ENCODE data around the gene ARHGEF40.

ARHGEF40 gene

DNA sequence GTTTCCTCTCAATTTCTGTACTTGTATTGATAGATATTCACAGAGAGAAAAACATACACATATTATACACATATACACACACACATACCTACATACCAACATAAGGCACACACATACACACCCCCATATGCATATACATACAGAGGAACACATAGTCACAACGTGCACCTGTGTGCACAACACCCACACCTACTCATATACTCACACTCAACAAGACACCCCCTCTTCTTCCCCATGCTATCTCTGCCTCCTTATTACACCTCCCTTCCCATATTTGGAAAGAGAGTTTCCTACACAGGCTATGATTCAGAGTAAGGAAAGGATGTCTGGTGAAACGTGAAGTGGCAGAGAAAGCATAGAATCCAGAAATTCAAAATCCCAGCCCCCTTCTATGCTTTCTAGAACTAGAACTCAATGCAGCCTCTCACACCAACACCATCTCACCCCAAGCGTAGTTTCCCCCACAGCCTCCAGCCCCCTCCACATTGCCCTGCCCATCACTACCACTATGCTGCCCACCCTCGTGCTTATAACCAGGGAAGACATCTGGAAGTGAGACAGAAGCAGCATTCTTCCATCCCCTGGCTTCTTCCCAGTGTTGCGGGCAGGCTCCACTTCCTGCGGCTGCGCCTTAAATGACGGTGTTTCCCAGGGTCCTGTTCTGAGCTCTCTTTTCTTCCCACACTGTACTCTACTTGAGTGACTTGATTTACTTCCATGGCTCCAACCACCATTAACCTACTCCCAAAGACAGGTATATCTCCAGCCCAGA, 10.1 kb upstream of the ARHGEF40 start:
- no peak for DNase-seq (ENCODE audit: low read depth, low spot score)

DNA sequence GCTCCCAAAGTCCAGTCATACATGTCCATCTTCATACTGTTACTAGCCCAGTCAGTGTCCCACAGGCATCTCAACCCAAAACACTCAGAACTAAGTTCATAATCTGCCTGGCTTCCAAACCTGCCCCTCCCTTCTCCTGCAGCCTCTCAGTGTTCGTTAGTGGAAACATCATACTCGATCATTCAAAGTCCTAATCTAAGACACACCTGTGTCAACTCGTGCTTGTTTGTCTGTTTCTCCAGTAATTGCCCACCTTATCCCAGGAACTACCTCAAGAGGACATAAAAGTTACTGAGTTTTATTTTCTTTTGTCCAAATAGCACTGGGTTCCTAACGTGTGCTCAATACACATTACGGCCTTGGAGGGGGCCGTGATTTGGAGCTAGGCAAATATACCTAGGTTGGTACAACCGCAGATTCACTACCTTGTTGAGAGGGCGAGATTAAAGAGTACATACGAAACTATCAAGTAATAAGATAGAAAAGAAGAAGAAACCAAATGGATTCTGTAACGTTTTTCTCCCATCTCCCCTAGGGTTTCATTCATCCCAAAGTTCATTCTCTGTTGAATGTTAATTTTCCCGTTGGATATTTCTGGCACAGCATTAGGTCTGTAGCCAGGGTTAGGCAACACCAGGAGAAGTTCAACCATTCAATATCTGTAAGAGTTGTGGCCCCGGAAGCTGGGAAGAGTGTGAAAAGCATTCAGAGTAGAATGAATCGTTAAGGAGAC, 9.3 kb upstream of the ARHGEF40 start:
- no peak for DNase-seq (ENCODE audit: low read depth, low spot score)

DNA sequence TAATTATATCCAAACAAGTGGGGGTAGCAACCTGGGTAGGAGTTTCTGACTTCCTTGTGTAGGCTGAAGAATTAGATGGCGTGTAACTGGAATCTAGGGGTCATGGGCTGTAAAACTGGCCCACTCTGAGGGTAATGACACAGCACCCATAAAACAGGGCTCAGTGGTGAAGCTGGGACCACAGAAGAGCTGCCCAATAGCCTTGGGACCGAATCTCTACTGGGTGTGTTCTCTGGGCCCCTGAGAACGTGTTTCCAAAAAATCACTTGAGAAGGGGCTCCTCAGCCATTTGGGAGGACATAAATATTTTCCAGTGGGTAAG, 8.8 kb upstream of the ARHGEF40 start:
- DNase-seq (ENCODE audit: low read depth, low spot score) = no peak

DNA sequence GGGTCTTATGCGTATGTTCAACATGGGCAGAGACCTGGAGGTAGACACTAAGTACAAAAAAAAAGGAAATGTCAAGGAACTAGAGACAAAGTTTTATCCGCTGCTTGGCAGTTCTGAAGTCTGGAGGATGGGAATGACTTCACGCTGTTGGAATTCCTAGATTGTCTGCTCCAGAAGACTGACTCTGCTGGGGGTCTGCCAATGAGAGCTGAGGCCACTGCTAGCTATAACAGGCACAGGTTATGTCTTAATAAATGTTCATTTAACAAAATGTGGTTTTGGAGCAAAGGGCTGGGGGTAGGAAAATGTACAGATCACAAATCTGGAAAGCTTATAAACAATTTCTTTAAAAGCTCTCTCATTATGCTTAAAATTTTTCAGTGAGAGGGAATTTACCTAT, 6.6 kb upstream of the ARHGEF40 start:
- DNase-seq (ENCODE audit: low read depth, low spot score) = no peak

DNA sequence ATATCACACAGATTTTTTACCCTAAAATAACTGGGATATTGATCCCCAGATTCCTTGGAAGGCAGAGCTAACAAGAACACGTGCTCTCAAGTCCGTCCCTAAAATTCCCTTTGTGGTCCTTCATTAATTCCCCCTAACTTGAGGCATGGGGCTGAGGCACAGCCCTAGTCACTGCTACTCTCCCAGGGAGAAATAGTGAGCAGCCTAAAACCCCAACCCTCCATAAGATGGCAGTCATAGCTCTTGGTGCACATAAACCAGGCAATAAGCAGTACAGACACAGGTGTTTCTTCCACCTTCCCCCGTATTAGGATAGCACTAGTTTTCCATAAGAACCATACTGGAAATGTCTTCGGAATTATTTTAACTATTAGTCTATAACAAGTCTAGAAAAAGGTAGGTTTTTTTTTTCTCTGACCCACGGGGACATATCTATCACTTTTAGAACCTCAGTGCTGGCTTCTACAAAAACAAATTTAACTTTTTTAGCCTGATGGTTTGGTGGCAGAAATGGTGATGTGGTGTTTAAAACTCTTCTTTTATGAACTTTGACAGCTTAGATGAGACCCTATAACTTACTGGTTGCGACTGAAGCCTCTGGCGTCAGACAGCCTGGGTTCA, 3.1 kb upstream of the ARHGEF40 start:
- DNase-seq (ENCODE audit: low read depth, low spot score) = no peak

DNA sequence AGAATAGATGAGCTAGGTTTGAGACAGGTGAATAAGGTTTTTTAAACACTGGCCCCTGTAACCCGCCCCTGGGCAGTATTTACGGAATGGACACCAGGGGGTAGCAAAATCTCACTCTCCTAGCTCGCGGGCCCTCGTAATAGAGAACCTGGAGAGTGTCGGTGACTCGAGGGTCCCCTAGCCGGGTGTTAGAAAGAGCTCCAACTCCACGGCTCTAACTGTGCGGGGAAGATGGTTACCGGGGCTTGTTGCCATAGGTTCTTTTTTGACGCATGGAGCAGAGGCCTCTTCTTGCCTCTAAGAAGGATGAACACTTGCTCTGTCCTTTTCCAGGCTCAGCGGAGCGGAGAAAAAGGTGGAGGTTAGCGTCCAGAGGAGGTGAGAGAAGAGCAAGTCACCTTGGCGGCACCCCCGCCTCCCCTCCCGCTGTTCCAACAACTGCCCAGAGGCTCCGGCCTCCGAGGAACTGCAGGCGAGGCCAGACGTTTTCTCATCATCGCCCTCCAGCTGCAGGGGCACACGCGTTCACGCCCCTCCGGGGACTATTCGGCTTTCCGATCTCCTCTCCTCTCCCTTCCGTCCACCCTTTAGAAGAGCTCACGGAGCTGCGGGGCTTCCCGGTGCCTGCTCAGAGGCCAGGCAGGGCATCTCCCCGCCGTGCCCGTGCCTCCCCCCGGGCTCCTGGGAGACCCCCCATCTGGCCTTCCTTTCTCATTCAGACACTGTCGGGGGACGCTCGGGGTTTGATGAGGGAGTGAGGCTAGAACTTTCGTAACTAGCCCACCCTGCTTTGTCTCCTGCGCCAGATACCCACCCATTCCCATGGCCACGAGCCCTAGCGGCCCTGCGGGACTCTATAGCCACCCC, 1.4 kb upstream of the ARHGEF40 start:
- DNase-seq (ENCODE audit: low read depth, low spot score) = peak; percentile 18

DNA sequence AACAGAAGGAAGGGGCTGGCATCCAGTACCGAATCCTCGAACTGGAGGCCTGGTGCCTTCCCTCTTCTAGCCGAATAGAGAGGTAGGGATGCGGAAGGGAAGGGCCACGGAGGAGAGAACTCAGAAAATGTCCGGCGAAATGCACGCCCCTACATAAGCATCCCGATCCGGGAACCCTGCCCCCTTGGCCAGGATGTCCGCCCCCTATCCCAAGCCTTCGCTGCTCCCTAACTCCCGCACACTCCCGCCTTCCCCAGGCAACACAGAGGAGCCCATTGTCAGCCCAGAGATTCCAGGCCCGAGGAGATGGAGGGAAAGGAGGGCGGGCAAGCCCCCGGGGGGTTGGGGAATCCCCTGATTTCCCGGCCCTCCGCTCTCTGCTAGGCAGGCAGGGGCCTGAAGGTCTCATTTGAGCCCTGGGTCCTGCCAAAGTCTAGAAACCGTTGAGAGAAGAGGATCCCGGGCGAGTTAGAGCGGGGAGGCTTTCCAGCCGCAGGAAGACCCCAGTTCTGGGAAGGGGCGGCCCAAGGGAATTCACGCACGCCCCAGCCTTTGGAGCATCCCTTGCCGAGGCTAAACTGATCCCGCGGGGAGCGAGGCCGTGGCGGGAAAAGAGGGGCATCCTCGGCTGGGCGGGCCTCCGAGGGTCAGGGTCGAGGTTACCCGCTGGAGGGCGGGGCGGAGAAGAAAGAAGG, 569 bp upstream of the ARHGEF40 start:
- peak; percentile 10 for DNase-seq (ENCODE audit: low read depth, low spot score)

DNA sequence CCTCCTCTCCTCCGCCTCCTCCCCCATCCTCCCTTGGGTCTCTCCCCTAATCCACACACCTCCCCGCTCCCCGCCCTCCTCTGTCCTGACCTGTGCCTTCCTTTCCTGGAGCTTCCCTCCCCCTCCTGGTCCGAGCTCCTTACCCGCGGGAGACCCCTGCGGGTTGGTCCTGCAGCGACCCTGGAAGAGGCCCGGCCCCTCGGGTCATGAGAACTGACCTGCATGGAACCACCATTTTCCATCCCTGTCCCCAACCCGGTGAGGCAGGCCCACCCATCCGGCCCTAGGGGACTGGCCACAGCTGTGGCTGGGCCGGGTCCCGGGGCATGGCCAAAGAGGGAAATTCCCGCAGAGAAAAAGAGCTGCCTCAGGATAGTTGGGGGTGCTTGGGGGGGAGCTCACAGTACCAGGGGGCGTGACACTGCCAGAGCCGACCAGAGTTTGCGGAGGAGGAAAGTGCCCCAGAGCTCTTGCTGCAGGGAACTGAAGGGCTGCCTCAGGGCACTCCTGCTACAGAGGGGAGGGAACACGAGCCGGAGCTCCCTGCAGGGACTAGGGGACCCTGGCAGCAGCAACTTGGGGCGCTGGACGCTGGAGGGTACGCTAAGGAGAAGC, 613 bp downstream of the ARHGEF40 start:
- DNase-seq (ENCODE audit: low read depth, low spot score) = peak; percentile 32

DNA sequence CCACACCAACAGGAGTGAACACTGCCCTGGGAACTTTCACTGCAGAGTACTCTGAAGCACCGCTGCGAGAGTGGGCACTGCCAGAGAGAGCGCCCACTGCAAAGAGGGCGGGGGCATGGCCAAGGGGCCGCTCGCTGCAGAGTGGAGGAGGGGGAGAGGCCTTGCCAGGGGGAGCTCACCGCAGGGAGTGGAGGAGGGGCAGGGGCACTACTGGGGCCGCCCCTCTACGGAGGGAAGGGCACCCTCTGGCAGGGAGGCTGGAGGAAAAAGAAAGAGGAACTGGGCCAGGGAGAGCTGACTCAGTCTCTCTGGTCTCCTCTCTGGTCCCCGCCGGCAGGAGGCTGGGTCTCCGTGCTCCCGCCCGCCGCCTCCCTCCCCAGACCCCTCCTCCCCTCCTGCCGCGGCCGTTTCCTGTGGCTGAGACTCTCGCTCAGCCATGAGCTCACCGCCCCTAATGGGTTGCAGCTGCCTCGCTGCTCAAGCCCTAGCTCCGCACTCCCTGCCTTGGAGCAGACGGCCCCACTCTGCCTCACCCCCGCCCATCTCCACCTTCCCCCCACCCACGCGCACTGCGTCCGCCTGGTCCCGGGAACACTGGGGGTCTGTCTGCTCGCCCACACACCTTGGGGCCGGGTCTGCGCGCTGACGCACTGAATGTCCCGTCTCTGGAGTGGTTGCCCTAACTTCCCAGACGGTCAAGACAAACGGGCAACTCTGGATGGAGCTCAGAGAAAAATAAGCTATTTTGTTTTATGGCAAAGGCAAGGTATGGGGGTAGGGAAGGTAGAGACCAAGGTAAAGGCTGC, 1.3 kb downstream of the ARHGEF40 start:
- DNase-seq (ENCODE audit: low read depth, low spot score) = peak; percentile 87

DNA sequence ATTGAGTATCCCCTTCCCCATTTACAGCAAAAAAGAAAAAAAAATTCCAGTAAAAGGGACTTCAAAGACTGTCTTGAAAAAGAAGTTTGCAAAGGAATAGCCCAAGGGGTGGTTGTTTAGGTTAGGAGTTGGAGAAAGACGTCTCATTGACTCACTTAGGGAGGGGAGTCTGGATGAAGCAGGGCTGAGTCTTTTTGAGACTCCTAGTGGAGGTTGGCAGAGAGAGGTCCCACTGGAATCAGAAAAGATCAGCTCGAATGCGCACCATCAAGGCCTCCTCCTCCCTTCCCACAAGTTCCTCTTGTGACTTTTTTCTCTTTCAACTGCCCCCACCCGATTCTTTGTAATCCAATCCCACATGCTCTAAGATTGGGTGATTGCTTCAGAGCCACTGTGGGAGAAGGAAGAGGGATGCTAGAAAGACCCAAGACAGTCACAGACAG, 1.9 kb downstream of the ARHGEF40 start:
- DNase-seq (ENCODE audit: low read depth, low spot score) = peak; percentile 47

DNA sequence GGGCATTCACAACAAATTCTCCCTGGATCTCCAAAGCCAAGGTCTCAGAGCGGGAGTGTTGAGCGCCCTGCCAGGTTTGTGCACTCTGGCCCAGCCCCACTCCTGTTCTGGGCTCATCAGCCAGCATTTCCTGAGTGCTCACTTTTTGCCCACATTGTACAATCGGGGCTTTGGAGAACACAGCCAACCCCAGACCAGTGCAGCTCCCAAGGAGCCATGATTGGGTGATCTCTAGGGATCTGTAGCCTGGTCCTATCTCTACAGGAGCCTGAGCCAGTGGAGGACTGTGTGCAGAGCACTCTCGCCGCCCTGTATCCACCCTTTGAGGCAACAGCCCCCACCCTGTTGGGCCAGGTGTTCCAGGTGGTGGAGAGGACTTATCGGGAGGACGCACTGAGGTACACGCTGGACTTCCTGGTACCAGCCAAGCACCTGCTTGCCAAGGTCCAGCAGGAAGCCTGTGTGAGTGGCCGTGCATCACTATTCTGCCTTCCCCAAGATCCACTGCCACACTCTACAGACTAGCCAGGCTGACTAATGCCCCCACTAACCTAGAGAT, 2.8 kb downstream of the ARHGEF40 start:
- no peak for DNase-seq (ENCODE audit: low read depth, low spot score)

DNA sequence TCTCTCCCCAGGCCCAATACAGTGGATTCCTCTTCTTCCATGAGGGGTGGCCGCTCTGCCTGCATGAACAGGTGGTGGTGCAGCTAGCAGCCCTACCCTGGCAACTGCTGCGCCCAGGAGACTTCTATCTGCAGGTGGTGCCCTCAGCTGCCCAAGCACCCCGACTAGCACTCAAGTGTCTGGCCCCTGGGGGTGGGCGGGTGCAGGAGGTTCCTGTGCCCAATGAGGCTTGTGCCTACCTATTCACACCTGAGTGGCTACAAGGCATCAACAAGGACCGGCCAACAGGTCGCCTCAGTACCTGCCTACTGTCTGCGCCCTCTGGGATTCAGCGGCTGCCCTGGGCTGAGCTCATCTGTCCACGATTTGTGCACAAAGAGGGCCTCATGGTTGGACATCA, 3.8 kb downstream of the ARHGEF40 start:
- DNase-seq (ENCODE audit: low read depth, low spot score) = no peak

DNA sequence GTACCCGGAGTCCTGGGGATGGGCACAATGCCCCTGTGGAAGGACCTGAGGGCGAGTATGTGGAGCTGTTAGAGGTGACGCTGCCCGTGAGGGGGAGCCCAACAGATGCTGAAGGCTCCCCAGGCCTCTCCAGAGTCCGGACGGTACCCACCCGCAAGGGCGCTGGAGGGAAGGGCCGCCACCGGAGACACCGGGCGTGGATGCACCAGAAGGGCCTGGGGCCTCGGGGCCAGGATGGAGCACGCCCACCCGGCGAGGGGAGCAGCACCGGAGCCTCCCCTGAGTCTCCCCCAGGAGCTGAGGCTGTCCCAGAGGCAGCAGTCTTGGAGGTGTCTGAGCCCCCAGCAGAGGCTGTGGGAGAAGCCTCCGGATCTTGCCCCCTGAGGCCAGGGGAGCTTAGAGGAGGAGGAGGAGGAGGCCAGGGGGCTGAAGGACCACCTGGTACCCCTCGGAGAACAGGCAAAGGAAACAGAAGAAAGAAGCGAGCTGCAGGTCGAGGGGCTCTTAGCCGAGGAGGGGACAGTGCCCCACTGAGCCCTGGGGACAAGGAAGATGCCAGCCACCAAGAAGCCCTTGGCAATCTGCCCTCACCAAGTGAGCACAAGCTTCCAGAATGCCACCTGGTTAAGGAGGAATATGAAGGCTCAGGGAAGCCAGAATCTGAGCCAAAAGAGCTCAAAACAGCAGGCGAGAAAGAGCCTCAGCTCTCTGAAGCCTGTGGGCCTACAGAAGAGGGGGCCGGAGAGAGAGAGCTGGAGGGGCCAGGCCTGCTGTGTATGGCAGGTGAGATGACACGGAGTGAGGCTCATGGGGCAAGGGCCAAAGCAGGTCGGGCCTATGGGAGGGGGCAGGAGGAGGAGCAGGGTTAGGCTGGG, 4.5 kb downstream of the ARHGEF40 start:
- no peak for DNase-seq (ENCODE audit: low read depth, low spot score)

DNA sequence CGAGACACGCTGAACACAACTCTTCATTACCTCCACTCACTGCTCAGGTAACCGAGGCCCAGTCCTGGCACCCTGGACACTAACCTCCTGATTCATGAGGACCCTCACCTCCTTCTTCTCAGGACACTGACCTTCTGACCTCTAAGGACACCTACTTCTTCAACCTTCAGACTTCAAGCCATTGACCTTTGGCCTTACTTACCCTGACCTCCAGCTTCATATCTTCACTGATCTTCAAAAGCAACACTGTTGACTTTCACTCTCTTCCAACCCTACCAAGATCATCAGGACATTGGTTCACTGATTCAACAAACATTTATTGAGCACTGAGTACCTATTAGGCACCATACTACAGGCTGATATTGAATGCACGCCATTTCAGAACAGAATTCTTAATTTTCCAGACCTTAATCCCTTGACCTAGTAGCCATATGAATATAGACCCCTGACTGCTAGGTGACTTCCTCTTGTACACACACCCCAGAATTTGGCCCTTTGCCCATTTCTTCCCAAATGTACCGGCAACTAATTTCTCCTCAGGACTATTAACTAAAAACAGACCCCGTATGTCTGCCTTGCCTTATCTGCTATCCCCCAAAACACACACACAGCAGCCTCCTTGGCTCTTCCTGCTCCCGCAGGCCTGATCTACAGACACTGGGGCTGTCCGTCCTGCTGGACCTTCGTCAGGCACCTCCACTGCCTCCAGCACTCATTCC, 5.8 kb downstream of the ARHGEF40 start:
- DNase-seq (ENCODE audit: low read depth, low spot score) = no peak

DNA sequence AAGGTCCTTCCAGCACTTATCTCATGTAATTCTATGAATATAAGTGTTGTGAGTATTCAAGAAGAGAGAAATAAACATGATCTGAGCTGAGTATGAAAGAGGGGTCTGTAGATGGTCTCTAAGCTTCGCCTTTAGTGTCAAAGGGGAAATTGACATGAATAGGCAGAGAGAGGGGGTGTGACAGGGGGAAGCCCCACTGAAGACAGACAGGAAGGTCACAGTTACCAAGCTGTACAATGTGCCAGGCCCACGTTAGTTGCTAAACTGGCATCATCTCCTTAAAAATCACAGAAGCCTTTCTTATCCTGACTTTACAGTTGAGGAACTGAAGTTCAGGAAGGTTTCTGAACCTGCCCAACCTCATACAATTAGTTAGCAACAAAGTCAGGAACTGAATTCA, 7.6 kb downstream of the ARHGEF40 start:
- DNase-seq (ENCODE audit: low read depth, low spot score) = no peak

DNA sequence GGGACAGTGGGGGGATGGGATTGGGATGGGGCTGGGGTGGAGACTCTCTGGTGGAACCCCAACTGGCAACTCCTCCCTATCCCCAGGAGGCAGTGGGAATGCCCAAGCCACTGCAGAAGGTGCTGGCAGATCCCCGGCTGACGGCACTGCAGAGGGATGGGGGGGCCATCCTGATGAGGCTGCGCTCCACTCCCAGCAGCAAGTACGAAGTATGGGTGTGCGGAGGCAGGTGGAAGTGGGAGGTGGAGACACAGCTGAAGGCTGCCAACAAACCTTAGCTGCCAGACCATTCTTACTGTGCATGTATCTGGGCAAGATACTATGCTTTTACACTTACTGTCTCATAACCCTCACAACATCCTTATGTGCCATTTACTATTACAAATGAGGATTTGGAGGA, 8.2 kb downstream of the ARHGEF40 start:
- DNase-seq (ENCODE audit: low read depth, low spot score) = no peak

DNA sequence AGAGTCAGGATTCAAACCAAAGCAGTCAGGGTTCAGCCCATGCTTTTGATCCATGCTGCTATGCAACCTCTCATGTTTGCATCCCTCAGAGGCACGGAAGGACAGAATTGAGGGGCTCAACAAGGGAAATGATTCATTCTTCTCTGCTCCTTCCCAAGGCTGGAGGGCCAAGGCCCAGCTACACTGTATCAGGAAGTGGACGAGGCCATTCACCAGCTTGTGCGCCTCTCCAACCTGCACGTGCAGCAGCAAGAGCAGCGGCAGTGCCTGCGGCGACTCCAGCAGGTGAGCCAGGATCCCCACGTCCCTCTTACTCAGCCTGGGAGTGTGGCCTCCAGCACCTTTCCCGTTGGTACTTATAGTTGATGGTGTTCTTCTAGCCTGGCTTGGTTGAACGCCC, 8.6 kb downstream of the ARHGEF40 start:
- no peak for DNase-seq (ENCODE audit: low read depth, low spot score)

DNA sequence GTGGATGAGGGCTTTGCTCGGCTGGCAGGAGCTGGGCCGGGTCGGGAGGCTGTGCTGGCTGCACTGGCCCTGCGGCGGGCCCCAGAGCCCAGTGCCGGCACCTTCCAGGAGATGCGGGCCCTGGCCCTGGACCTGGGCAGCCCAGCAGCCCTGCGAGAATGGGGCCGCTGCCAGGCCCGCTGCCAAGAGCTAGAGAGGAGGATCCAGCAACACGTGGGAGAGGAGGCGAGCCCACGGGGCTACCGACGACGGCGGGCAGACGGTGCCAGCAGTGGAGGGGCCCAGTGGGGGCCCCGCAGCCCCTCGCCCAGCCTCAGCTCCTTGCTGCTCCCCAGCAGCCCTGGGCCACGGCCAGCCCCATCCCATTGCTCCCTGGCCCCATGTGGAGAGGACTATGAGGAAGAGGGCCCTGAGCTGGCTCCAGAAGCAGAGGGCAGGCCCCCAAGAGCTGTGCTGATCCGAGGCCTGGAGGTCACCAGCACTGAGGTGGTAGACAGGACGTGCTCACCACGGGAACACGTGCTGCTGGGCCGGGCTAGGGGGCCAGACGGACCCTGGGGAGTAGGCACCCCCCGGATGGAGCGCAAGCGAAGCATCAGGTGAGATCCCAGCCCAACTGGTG, 11.5 kb downstream of the ARHGEF40 start:
- DNase-seq (ENCODE audit: low read depth, low spot score) = no peak

Measured in smooth muscle cell of the brain vasculature (primary cell).